Small intestine (tissue), 7 donors: ENCODE measurements around the gene ZNF532. TPM values are rescaled to one million over a fixed set of nuclear protein-coding genes. Genes with fewer than 3 reads are reported as not detected.

ENCODE experiments used
- DNase-seq, 2 donors: peaks; one replicate each; pipeline versions ENCODE4 v3.0.0 to v3.0.0-alpha.2; 2013
- FAIRE-seq: peaks from 2 replicates; lab custom pipeline; 2012; peaks lifted over from hg19 to GRCh38; lab: Jason Lieb, UNC
- H3K27ac ChIP-seq, 3 donors: one replicate each; pipeline ENCODE4 v1.5.1; 2013; ENCODE audit warnings: low read length in 2 of 3, mild to moderate bottlenecking in 2 of 3, control low read depth in 1 of 3, inconsistent platforms in 1 of 3, low read depth in 1 of 3, moderate library complexity in 1 of 3
- H3K27me3 ChIP-seq, 3 donors: one replicate each; pipeline ENCODE4 v1.6.1; 2013; ENCODE audit warnings: low read length in 3 of 3, inconsistent platforms in 1 of 3; ENCODE audit not compliant: control insufficient read depth in 3 of 3, insufficient read depth in 3 of 3
- H3K36me3 ChIP-seq, 3 donors: one replicate each; pipeline ENCODE4 v1.6.1; 2013; ENCODE audit warnings: low read length in 3 of 3, inconsistent platforms in 1 of 3, low read depth in 1 of 3, mild to moderate bottlenecking in 1 of 3, moderate library complexity in 1 of 3; ENCODE audit not compliant: control insufficient read depth in 3 of 3, insufficient read depth in 2 of 3
- H3K4me1 ChIP-seq, 3 donors: one replicate each; pipeline ENCODE4 v1.6.1; 2013; ENCODE audit warnings: low read length in 2 of 3, inconsistent platforms in 1 of 3, low read depth in 1 of 3, mild to moderate bottlenecking in 1 of 3, moderate library complexity in 1 of 3; ENCODE audit not compliant: control insufficient read depth in 3 of 3, insufficient read depth in 2 of 3
- H3K4me3 ChIP-seq, 3 donors: one replicate each; pipeline ENCODE4 v1.5.1; 2013; ENCODE audit warnings: low read length in 3 of 3, control low read depth in 1 of 3, inconsistent platforms in 1 of 3, low read depth in 1 of 3, mild to moderate bottlenecking in 1 of 3, moderate library complexity in 1 of 3
- H3K9me3 ChIP-seq, 2 donors: one replicate each; pipeline ENCODE4 v1.6.1; 2013; ENCODE audit warnings: low read depth in 1 of 2, low read length in 1 of 2; ENCODE audit not compliant: control insufficient read depth in 2 of 2, insufficient read depth in 1 of 2
- WGBS, 3 donors: extraction: QIAGEN DNeasy Blood & Tissue Kit; methylation state at CpG; one replicate each; pipeline ENCODE4 v1.1.7; 2013; 5-methylcytosine and 5-hydroxymethylcytosine counted together
- polyA plus RNA-seq, 4 donors: library from polyadenylated mRNA; stranded (reverse) in 3 of 4; unstranded in 1 of 4; fragments of 200-250 nt in 3 of 4; fragments of 120-200 nt in 1 of 4; gene quantifications; one replicate each; pipeline versions ENCODE4 v1.2.1 to v1.2.3, GENCODE V29; 2013
- donor health status: healthy with polysubstance abuse.
- donor health status: control.
- donor health status: control.
- donor health status: Bipolar disorder and iron deficiency.
- donor health status: healthy.

ZNF532 gene
- polyA plus RNA-seq, 4 donors: 1.3 to 23.4 (median 4.9) TPM

GRCh38 chr18:58934933-58935577, 70.4 kb downstream of the ZNF532 start:
- H3K9me3 ChIP-seq: peaks cover 0 to 7% of the 10 kb centered on the region in 2 donors
- WGBS, 3 donors: 70 to 79% (median 77%) methylated on average over 3 of the region's 3 CpGs

GRCh38 chr18:58937071-58937886, 72.6 kb downstream of the ZNF532 start:
- Histone ChIP-seq H3K9me3 (peaks cover 0 to 7% of the 10 kb centered on the region in 2 donors), H3K4me1 (no peaks in the 10 kb centered on the region), H3K36me3 (peaks cover 0 to 24% (median 0%) of the 10 kb centered on the region in 3 donors), H3K27ac (peak overlapping the region in 1 of 3 donors; percentile 31), H3K27me3 (no peaks in the 10 kb centered on the region), H3K4me3 (no peak overlapping the region)
- DNase-seq (no peak), FAIRE-seq (no peak)
- WGBS, 3 donors: 56 to 80% (median 70%) methylated on average over 3 of the region's 3 CpGs

More at GRCh38 chr18:58934933-58935577, 70.4 kb downstream of the ZNF532 start:
- no peak overlapping the region for H3K4me3 ChIP-seq
- no peaks in the 10 kb centered on the region for H3K27me3 ChIP-seq
- H3K4me1 ChIP-seq: no peaks in the 10 kb centered on the region
- H3K36me3 ChIP-seq: peaks cover 0 to 19% (median 0%) of the 10 kb centered on the region in 3 donors
- DNase-seq (no peak), FAIRE-seq (no peak)
- H3K27ac ChIP-seq: no peak overlapping the region

- no peaks in the 10 kb centered on the region for H3K27me3 ChIP-seq
- FAIRE-seq: no peak
- no peaks in the 10 kb centered on the region for H3K4me1 ChIP-seq
- H3K27ac ChIP-seq: no peak overlapping the region
- H3K36me3 ChIP-seq: peaks cover 0 to 27% (median 0%) of the 10 kb centered on the region in 3 donors
- no peak overlapping the region for H3K4me3 ChIP-seq
- peaks cover 0 to 7% of the 10 kb centered on the region in 2 donors for H3K9me3 ChIP-seq
- no peak for DNase-seq
- 83 to 91% (median 86%) methylated on average over 3 of the region's 3 CpGs for WGBS, 3 donors
Measured at GRCh38 chr18:58937887-58938267, 73.2 kb downstream of the ZNF532 start.

GRCh38 chr18:58941426-58942099, 76.9 kb downstream of the ZNF532 start:
- H3K36me3 ChIP-seq: peaks cover 0 to 32% (median 0%) of the 10 kb centered on the region in 3 donors
- 96 to 98% (median 97%) methylated on average over 8 of the region's 8 CpGs for WGBS, 3 donors
- no peaks in the 10 kb centered on the region for H3K4me1 ChIP-seq
- DNase-seq: no peak
- H3K9me3 ChIP-seq: peaks cover 0 to 7% of the 10 kb centered on the region in 2 donors
- no peaks in the 10 kb centered on the region for H3K27me3 ChIP-seq
- no peak overlapping the region for H3K27ac ChIP-seq
- H3K4me3 ChIP-seq: no peak overlapping the region
- no peak for FAIRE-seq

GRCh38 chr18:58943896-58944295, 79.2 kb downstream of the ZNF532 start:
- Histone ChIP-seq H3K36me3 (peaks cover 0 to 35% (median 0%) of the 10 kb centered on the region in 3 donors), H3K4me3 (no peak overlapping the region), H3K27me3 (no peaks in the 10 kb centered on the region), H3K27ac (no peak overlapping the region), H3K4me1 (no peaks in the 10 kb centered on the region), H3K9me3 (peaks cover 0 to 6% of the 10 kb centered on the region in 2 donors)
- DNase-seq (no peak), FAIRE-seq (no peak)
- 62 to 71% (median 65%) methylated on average over 3 of the region's 3 CpGs for WGBS, 3 donors

- H3K36me3 ChIP-seq: peaks cover 0 to 26% (median 0%) of the 10 kb centered on the region in 3 donors
- no peaks in the 10 kb centered on the region for H3K27me3 ChIP-seq
- FAIRE-seq: no peak
- DNase-seq: no peak
- peak overlapping the region in 1 of 3 donors; percentile 45 for H3K27ac ChIP-seq
- no peaks in the 10 kb centered on the region for H3K9me3 ChIP-seq
- H3K4me1 ChIP-seq: no peaks in the 10 kb centered on the region
- WGBS, 3 donors: 77 to 86% (median 83%) methylated on average over 7 of the region's 7 CpGs
- no peak overlapping the region for H3K4me3 ChIP-seq
Measured at GRCh38 chr18:58947136-58947732, 82.6 kb downstream of the ZNF532 start.

- Histone ChIP-seq H3K36me3 (peaks cover 0 to 26% (median 0%) of the 10 kb centered on the region in 3 donors), H3K4me3 (no peak overlapping the region), H3K4me1 (no peaks in the 10 kb centered on the region), H3K27me3 (no peaks in the 10 kb centered on the region), H3K27ac (no peak overlapping the region), H3K9me3 (no peaks in the 10 kb centered on the region)
- no peak for FAIRE-seq
- no peak for DNase-seq
- WGBS, 3 donors: 94 to 96% (median 96%) methylated on average over 1 of the region's 1 CpG
Measured at GRCh38 chr18:58949031-58949430, 84.4 kb downstream of the ZNF532 start.
